ENCODE measurements around the gene MYO1D.

Gene MYO1D

GRCh38 chr17:32833526-32833925, 43.4 kb downstream of the MYO1D start:
- ChIA-PET POLR2A (no interaction called here), CTCF (interaction anchor here (0.7 kb wide), 2 partner anchors 29 to 44 kb away, joined by 3 read pairs; partner anchors contain the start of gene MYO1D)
- TF ChIP-seq BHLHE40 (IDR thresholded peaks at IDR 0.05; ENCODE audit: borderline replicate concordance) (no peak), FOXK2 (IDR thresholded peaks at IDR 0.05) (no peak), SUZ12 (IDR thresholded peaks at IDR 0.05) (no peak), ELF4 (IDR thresholded peaks at IDR 0.05) (no peak), TARDBP (IDR thresholded peaks at IDR 0.05) (no peak), ZNF384 (IDR thresholded peaks at IDR 0.05) (no peak)
- no peak for DNase-seq (ENCODE audit: extremely low spot score)

GRCh38 chr17:32833076-32833475, 43.8 kb downstream of the MYO1D start:
- no peak for DNase-seq (ENCODE audit: extremely low spot score)
- CTCF ChIA-PET = interaction anchor here (0.7 kb wide), 2 partner anchors 29 to 44 kb away, joined by 3 read pairs; partner anchors contain the start of gene MYO1D
- TF ChIP-seq BHLHE40 (IDR thresholded peaks at IDR 0.05; ENCODE audit: borderline replicate concordance) = no peak
- no peak for TF ChIP-seq ELF4 (IDR thresholded peaks at IDR 0.05)
- no peak for TF ChIP-seq HDGF (IDR thresholded peaks at IDR 0.05; ENCODE audit: borderline replicate concordance)
- TF ChIP-seq ARNT (IDR thresholded peaks at IDR 0.05) = no peak
- TF ChIP-seq FOXM1 (IDR thresholded peaks at IDR 0.05; ENCODE audit: borderline replicate concordance) = no peak
- no peak for TF ChIP-seq PKNOX1 (IDR thresholded peaks at IDR 0.05)
- TF ChIP-seq FOXK2 (IDR thresholded peaks at IDR 0.05) = no peak
- no peak for TF ChIP-seq ZNF384 (IDR thresholded peaks at IDR 0.05)
- TF ChIP-seq TARDBP (IDR thresholded peaks at IDR 0.05) = no peak
- TF ChIP-seq FOXA1 (IDR thresholded peaks at IDR 0.05) = no peak
- no peak for TF ChIP-seq LEF1 (IDR thresholded peaks at IDR 0.05; ENCODE audit: borderline replicate concordance)
- POLR2A ChIA-PET = no interaction called here

GRCh38 chr17:32831627-32832243, 45.2 kb downstream of the MYO1D start:
- POLR2A ChIA-PET = no interaction called here
- no peak for DNase-seq (ENCODE audit: extremely low spot score)
- TF ChIP-seq FOXA1 (IDR thresholded peaks at IDR 0.05) (no peak), ZNF384 (IDR thresholded peaks at IDR 0.05) (no peak), ELF4 (IDR thresholded peaks at IDR 0.05) (no peak), HDGF (IDR thresholded peaks at IDR 0.05; ENCODE audit: borderline replicate concordance) (no peak), L3MBTL2 (conservative IDR thresholded peaks at IDR 0.05) (no peak), TARDBP (IDR thresholded peaks at IDR 0.05) (no peak), FOXK2 (IDR thresholded peaks at IDR 0.05) (no peak), NFRKB (IDR thresholded peaks at IDR 0.05) (no peak), CTBP1 (IDR thresholded peaks at IDR 0.05; ENCODE audit: borderline replicate concordance) (no peak), FOXM1 (IDR thresholded peaks at IDR 0.05; ENCODE audit: borderline replicate concordance) (no peak), BHLHE40 (IDR thresholded peaks at IDR 0.05; ENCODE audit: borderline replicate concordance) (no peak), LEF1 (IDR thresholded peaks at IDR 0.05; ENCODE audit: borderline replicate concordance) (no peak), PKNOX1 (IDR thresholded peaks at IDR 0.05) (no peak), ARNT (IDR thresholded peaks at IDR 0.05) (no peak), SUZ12 (IDR thresholded peaks at IDR 0.05) (no peak), SP1 (IDR thresholded peaks at IDR 0.05) (no peak)
- CTCF ChIA-PET = no interaction called here

GRCh38 chr17:32831223-32831622, 45.7 kb downstream of the MYO1D start:
- POLR2A ChIA-PET = no interaction called here
- CTCF ChIA-PET = no interaction called here
- TF ChIP-seq FOXA1 (IDR thresholded peaks at IDR 0.05) (no peak), ELF4 (IDR thresholded peaks at IDR 0.05) (no peak), ARNT (IDR thresholded peaks at IDR 0.05) (no peak), LEF1 (IDR thresholded peaks at IDR 0.05; ENCODE audit: borderline replicate concordance) (no peak)
- DNase-seq (ENCODE audit: extremely low spot score) = no peak

- no peak for TF ChIP-seq LEF1 (IDR thresholded peaks at IDR 0.05; ENCODE audit: borderline replicate concordance)
- ChIA-PET CTCF (interaction anchor here (0.6 kb wide), 1 partner anchor 35 kb away, joined by 3 read pairs; no protein-coding TSS in a partner anchor), POLR2A (interaction anchor here (0.6 kb wide), 2 partner anchors 36 to 48 kb away, joined by 3 read pairs; partner anchors contain the start of gene MYO1D)
- no peak for DNase-seq (ENCODE audit: extremely low spot score)
Measured at GRCh38 chr17:32828822-32829221, 48.1 kb downstream of the MYO1D start.

- ChIA-PET POLR2A (no interaction called here), CTCF (no interaction called here)
- no peak for TF ChIP-seq ARNT (IDR thresholded peaks at IDR 0.05)
- no peak for TF ChIP-seq ELF4 (IDR thresholded peaks at IDR 0.05)
- TF ChIP-seq NFRKB (IDR thresholded peaks at IDR 0.05) = no peak
- TF ChIP-seq FOXK2 (IDR thresholded peaks at IDR 0.05) = no peak
- TF ChIP-seq TARDBP (IDR thresholded peaks at IDR 0.05) = no peak
- no peak for TF ChIP-seq PKNOX1 (IDR thresholded peaks at IDR 0.05)
- TF ChIP-seq SUZ12 (IDR thresholded peaks at IDR 0.05) = no peak
- TF ChIP-seq SP1 (IDR thresholded peaks at IDR 0.05) = no peak
- no peak for TF ChIP-seq HDGF (IDR thresholded peaks at IDR 0.05; ENCODE audit: borderline replicate concordance)
- no peak for TF ChIP-seq ZNF384 (IDR thresholded peaks at IDR 0.05)
- TF ChIP-seq FOXM1 (IDR thresholded peaks at IDR 0.05; ENCODE audit: borderline replicate concordance) = no peak
- no peak for TF ChIP-seq FOXA1 (IDR thresholded peaks at IDR 0.05)
- no peak for TF ChIP-seq CTBP1 (IDR thresholded peaks at IDR 0.05; ENCODE audit: borderline replicate concordance)
- no peak for TF ChIP-seq L3MBTL2 (conservative IDR thresholded peaks at IDR 0.05)
- TF ChIP-seq BHLHE40 (IDR thresholded peaks at IDR 0.05; ENCODE audit: borderline replicate concordance) = no peak
- no peak for TF ChIP-seq LEF1 (IDR thresholded peaks at IDR 0.05; ENCODE audit: borderline replicate concordance)
- no peak for DNase-seq (ENCODE audit: extremely low spot score)
Measured at GRCh38 chr17:32827227-32827626, 49.7 kb downstream of the MYO1D start.
